Measurements from ENCODE around the gene RFC1. TPM values are rescaled to one million over a fixed set of nuclear protein-coding genes. Genes with fewer than 3 reads are reported as not detected.

RFC1 gene
- total and polyA plus RNA-seq, 2 donors from 2014 or later, result 14.5 to 38.4 TPM

GRCh38 chr4:39324897-39325613 is 41.1 kb downstream of the RFC1 start:
- TF ChIP-seq, protein P1, sequence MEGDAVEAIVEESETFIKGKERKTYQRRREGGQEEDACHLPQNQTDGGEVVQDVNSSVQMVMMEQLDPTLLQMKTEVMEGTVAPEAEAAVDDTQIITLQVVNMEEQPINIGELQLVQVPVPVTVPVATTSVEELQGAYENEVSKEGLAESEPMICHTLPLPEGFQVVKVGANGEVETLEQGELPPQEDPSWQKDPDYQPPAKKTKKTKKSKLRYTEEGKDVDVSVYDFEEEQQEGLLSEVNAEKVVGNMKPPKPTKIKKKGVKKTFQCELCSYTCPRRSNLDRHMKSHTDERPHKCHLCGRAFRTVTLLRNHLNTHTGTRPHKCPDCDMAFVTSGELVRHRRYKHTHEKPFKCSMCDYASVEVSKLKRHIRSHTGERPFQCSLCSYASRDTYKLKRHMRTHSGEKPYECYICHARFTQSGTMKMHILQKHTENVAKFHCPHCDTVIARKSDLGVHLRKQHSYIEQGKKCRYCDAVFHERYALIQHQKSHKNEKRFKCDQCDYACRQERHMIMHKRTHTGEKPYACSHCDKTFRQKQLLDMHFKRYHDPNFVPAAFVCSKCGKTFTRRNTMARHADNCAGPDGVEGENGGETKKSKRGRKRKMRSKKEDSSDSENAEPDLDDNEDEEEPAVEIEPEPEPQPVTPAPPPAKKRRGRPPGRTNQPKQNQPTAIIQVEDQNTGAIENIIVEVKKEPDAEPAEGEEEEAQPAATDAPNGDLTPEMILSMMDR (IDR thresholded peaks at IDR 0.05; ENCODE audit: borderline replicate concordance, extremely low read depth, insufficient read depth), result no peak
- peaks cover 0 to 5% (median 2%) of the 10 kb centered on the region in 3 donors for H3K36me3 ChIP-seq (ENCODE audit: control insufficient read depth in 2 of 3, insufficient read depth in 3 of 3, low read length in 3 of 3)
- intact Hi-C loops (cut with DNase I), result no loop called here
- H3K9me3 ChIP-seq (ENCODE audit: control insufficient read depth in 2 of 3, insufficient read depth in 1 of 3, low read length in 3 of 3), result no peaks in the 10 kb centered on the region
- H3K4me1 ChIP-seq (ENCODE audit: control insufficient read depth in 2 of 3, insufficient read depth in 2 of 3, low read depth in 1 of 3, low read length in 3 of 3), result no peaks in the 10 kb centered on the region
- DNase-seq, result no peak
- no peak for FAIRE-seq
- H3K27me3 ChIP-seq (ENCODE audit: control insufficient read depth, insufficient read depth, low read length), result no peaks in the 10 kb centered on the region
- no peak overlapping the region for H3K4me3 ChIP-seq (ENCODE audit: low read length in 3 of 3)
- H3K9ac ChIP-seq (ENCODE audit: low read length in 3 of 3), result no peak overlapping the region
- no peak overlapping the region for H3K27ac ChIP-seq (ENCODE audit: low read depth in 2 of 2, low read length in 2 of 2)

- TF ChIP-seq, protein P1 (IDR thresholded peaks at IDR 0.05; ENCODE audit: borderline replicate concordance, extremely low read depth, insufficient read depth), result no peak
- no peak for FAIRE-seq
- intact Hi-C loops (cut with DNase I), result no loop called here
Measured at GRCh38 chr4:39324446-39324845, 41.7 kb downstream of the RFC1 start.

DNA sequence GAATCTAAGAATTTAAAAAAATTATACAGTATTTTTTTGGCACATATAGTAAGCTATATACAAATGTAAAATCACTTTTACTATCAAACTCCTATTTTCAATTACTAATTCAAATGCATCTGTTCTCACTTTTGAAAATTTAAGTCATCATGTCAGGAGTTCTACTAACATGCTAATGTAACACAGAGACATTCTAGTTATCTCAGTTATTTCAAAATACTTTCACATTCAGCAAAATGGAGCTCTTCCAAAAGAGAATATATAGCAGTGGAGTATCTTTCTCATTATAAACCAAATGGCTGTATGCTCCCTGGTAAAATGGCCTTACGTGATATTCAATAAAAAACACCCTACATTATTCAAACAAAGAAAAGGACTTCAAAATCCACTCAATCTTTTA is 42.3 kb downstream of the RFC1 start:
- intact Hi-C loops (cut with DNase I), result no loop called here
- peaks cover 2 to 6% (median 3%) of the 10 kb centered on the region in 3 donors for H3K36me3 ChIP-seq (ENCODE audit: control insufficient read depth in 2 of 3, insufficient read depth in 3 of 3, low read length in 3 of 3)

More at GRCh38 chr4:39324446-39324845, 41.7 kb downstream of the RFC1 start:
- Histone ChIP-seq H3K4me3 (ENCODE audit: low read length in 3 of 3) (no peak overlapping the region), H3K4me1 (ENCODE audit: control insufficient read depth in 2 of 3, insufficient read depth in 2 of 3, low read depth in 1 of 3, low read length in 3 of 3) (no peaks in the 10 kb centered on the region), H3K27ac (ENCODE audit: low read depth in 2 of 2, low read length in 2 of 2) (no peak overlapping the region), H3K27me3 (ENCODE audit: control insufficient read depth, insufficient read depth, low read length) (no peaks in the 10 kb centered on the region), H3K9ac (ENCODE audit: low read length in 3 of 3) (no peak overlapping the region), H3K36me3 (ENCODE audit: control insufficient read depth in 2 of 3, insufficient read depth in 3 of 3, low read length in 3 of 3) (peaks cover 2 to 5% (median 3%) of the 10 kb centered on the region in 3 donors), H3K9me3 (ENCODE audit: control insufficient read depth in 2 of 3, insufficient read depth in 1 of 3, low read length in 3 of 3) (no peaks in the 10 kb centered on the region)
- DNase-seq, result no peak

More for the DNA sequence above, 42.3 kb downstream of the RFC1 start:
- Histone ChIP-seq H3K27me3 (ENCODE audit: control insufficient read depth, insufficient read depth, low read length) (no peaks in the 10 kb centered on the region), H3K4me1 (ENCODE audit: control insufficient read depth in 2 of 3, insufficient read depth in 2 of 3, low read depth in 1 of 3, low read length in 3 of 3) (no peaks in the 10 kb centered on the region), H3K9me3 (ENCODE audit: control insufficient read depth in 2 of 3, insufficient read depth in 1 of 3, low read length in 3 of 3) (no peaks in the 10 kb centered on the region), H3K4me3 (ENCODE audit: low read length in 3 of 3) (no peak overlapping the region), H3K27ac (ENCODE audit: low read depth in 2 of 2, low read length in 2 of 2) (no peak overlapping the region), H3K9ac (ENCODE audit: low read length in 3 of 3) (no peak overlapping the region)
- FAIRE-seq (no peak), DNase-seq (no peak)
- TF ChIP-seq, protein P1 (IDR thresholded peaks at IDR 0.05; ENCODE audit: borderline replicate concordance, extremely low read depth, insufficient read depth), result no peak

Data from kidney (tissue), 14 donors.